ENCODE data around the gene CFAP77. TPM values are rescaled to one million over a fixed set of nuclear protein-coding genes. Genes with fewer than 3 reads are reported as not detected.

Gene CFAP77
- total and polyA plus RNA-seq, 10 of the 15 experiments (the other 5 are each of a cell fraction or from before 2014, with no cell fraction given), result 0.33 TPM; not detected in 9

DNA sequence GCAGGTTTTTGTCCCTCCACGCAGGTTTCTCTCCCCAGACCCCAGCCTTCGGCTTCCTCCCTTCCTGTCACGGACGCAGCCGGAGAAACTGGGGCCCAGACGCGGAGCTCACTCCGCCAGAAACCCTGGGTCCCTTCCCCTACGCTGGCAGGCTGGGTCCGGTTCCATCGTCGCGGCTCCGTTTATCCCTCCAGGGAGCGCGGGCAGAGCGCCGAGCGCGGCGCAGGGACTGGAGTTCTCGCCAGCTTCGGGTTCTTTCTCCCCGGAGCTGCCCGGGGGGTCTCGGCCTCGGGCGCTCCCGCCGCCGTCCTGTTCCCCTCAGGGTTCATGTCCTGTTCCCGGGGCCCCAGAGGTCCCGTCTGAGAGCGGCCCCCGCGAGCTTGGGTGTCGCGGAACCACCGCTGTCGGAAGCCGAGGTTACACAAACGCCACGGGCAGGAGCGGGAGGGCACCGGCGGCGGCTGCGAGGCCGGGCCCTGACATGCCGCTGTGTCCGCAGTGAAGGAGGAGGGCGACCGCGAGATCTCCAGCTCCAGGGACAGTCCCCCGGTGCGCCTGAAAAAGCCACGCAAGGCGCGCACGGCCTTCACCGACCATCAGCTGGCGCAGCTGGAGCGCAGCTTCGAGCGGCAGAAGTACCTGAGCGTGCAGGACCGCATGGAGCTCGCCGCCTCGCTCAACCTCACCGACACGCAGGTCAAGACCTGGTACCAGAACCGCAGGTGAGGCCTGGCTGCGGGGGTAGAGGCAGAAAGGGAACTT is 177.0 kb downstream of the CFAP77 start:
- H3K9ac ChIP-seq (ENCODE audit: control insufficient read depth, insufficient read depth, low read length), result no peak overlapping the region
- DNase-seq (ENCODE audit: low read depth, low spot score) (no peak), ATAC-seq (no peak), FAIRE-seq (no peak)
- H3K27ac ChIP-seq (ENCODE audit: control insufficient read depth, insufficient read depth), result no peak overlapping the region
- no peak for TF ChIP-seq MTA3 (IDR thresholded peaks at IDR 0.05; ENCODE audit: borderline replicate concordance, low read length)
- no peak for TF ChIP-seq EGR1 (IDR thresholded peaks at IDR 0.05; ENCODE audit: borderline replicate concordance in 1 of 2, low read depth in 2 of 2, low read length in 2 of 2)
- TF ChIP-seq, protein P1, sequence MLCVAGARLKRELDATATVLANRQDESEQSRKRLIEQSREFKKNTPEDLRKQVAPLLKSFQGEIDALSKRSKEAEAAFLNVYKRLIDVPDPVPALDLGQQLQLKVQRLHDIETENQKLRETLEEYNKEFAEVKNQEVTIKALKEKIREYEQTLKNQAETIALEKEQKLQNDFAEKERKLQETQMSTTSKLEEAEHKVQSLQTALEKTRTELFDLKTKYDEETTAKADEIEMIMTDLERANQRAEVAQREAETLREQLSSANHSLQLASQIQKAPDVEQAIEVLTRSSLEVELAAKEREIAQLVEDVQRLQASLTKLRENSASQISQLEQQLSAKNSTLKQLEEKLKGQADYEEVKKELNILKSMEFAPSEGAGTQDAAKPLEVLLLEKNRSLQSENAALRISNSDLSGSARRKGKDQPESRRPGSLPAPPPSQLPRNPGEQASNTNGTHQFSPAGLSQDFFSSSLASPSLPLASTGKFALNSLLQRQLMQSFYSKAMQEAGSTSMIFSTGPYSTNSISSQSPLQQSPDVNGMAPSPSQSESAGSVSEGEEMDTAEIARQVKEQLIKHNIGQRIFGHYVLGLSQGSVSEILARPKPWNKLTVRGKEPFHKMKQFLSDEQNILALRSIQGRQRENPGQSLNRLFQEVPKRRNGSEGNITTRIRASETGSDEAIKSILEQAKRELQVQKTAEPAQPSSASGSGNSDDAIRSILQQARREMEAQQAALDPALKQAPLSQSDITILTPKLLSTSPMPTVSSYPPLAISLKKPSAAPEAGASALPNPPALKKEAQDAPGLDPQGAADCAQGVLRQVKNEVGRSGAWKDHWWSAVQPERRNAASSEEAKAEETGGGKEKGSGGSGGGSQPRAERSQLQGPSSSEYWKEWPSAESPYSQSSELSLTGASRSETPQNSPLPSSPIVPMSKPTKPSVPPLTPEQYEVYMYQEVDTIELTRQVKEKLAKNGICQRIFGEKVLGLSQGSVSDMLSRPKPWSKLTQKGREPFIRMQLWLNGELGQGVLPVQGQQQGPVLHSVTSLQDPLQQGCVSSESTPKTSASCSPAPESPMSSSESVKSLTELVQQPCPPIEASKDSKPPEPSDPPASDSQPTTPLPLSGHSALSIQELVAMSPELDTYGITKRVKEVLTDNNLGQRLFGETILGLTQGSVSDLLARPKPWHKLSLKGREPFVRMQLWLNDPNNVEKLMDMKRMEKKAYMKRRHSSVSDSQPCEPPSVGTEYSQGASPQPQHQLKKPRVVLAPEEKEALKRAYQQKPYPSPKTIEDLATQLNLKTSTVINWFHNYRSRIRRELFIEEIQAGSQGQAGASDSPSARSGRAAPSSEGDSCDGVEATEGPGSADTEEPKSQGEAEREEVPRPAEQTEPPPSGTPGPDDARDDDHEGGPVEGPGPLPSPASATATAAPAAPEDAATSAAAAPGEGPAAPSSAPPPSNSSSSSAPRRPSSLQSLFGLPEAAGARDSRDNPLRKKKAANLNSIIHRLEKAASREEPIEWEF (IDR thresholded peaks at IDR 0.05; ENCODE audit: insufficient replicate concordance, low read depth, low read length), result no peak
- TF ChIP-seq ZZZ3 (IDR thresholded peaks at IDR 0.05; ENCODE audit: control insufficient read depth, insufficient read length, low read depth), result no peak
- TF ChIP-seq FOS (IDR thresholded peaks at IDR 0.05; ENCODE audit: borderline replicate concordance, extremely low read depth, insufficient read length), result no peak
- no peak for TF ChIP-seq NR2F1 (conservative IDR thresholded peaks at IDR 0.05)
- no peak for TF ChIP-seq CHD4 (IDR thresholded peaks at IDR 0.05)
- no peak for TF ChIP-seq NFYB (IDR thresholded peaks at IDR 0.05; ENCODE audit: insufficient read depth, low read depth, low read length)
- BruUV-seq (replicated peaks), result no TSS peak
- WGBS (ENCODE audit: insufficient coverage, insufficient replicate concordance, low lambda C conversion rate, missing lambda C conversion rate), result 34% methylated on average over 62 of the region's 74 CpGs
- H3K36me3 ChIP-seq (ENCODE audit: control insufficient read depth in 2 of 2, insufficient read depth in 2 of 2, low read length in 1 of 2), result no peaks in the 10 kb centered on the region
- H2AFZ ChIP-seq (ENCODE audit: control insufficient read depth, low read depth, low read length), result no peak overlapping the region
- H3K4me1 ChIP-seq (ENCODE audit: control insufficient read depth, insufficient read depth, low read length), result no peaks in the 10 kb centered on the region
- ChIA-PET RAD21 (ENCODE audit: unreplicated experiment) (no interaction called here), CTCF (no interaction called here), POLR2A (no interaction called here), SMC1A (ENCODE audit: uncharacterized antibody, unreplicated experiment) (no interaction called here)
- H3K4me3 ChIP-seq, result no peak overlapping the region
- intact Hi-C loops (cut with micrococcal nuclease; ENCODE audit: unreplicated experiment) (no loop called here), in situ Hi-C loops (cut with MboI) (no loop called here)
- H3K27me3 ChIP-seq (replicated peaks in 1 of 2; ENCODE audit: control insufficient read depth in 2 of 2, insufficient read depth in 2 of 2, low read length in 1 of 2), result peaks cover 25% of the 10 kb centered on the region in 2 experiments
- H3K4me2 ChIP-seq (ENCODE audit: control insufficient read depth, insufficient read depth), result no peak overlapping the region
- H3K9me3 ChIP-seq (replicated peaks; ENCODE audit: control insufficient read depth, insufficient read depth, low read length), result no peaks in the 10 kb centered on the region
- H3K79me2 ChIP-seq (ENCODE audit: control insufficient read depth, insufficient read depth, low read length), result no peaks in the 10 kb centered on the region
- peaks cover 5% of the 10 kb centered on the region for H4K20me1 ChIP-seq (ENCODE audit: control insufficient read depth, insufficient read depth)
